Measurements from ENCODE around the gene LANCL2.
"Not testable (repeated sequence)": the region's sequence is repeated elsewhere in the genome, so short reads cannot be mapped to it uniquely, and the experiment has no call there.

Gene LANCL2

GRCh38 chr7:55471594-55471993 is 106.5 kb downstream of the LANCL2 start:
- not testable (repeated sequence) for DNase-seq (ENCODE audit: low read depth)

- DNase-seq (ENCODE audit: low read depth): not testable (repeated sequence)
Observed at GRCh38 chr7:55472406-55472805, 107.3 kb downstream of the LANCL2 start.

GRCh38 chr7:55472928-55473725 is 108.0 kb downstream of the LANCL2 start:
- DNase-seq (ENCODE audit: low read depth): no peak

- no peak for DNase-seq (ENCODE audit: low read depth)
Observed at GRCh38 chr7:55473932-55474331, 108.8 kb downstream of the LANCL2 start.

- DNase-seq (ENCODE audit: low read depth): no peak
Observed at GRCh38 chr7:55474944-55475854, 110.1 kb downstream of the LANCL2 start.

- DNase-seq (ENCODE audit: low read depth): no peak
Observed at GRCh38 chr7:55475855-55476803, 111.0 kb downstream of the LANCL2 start.

- no peak for DNase-seq (ENCODE audit: low read depth)
Observed at GRCh38 chr7:55476852-55477780, 112.0 kb downstream of the LANCL2 start.

- DNase-seq (ENCODE audit: low read depth): no peak
Observed at GRCh38 chr7:55477781-55478374, 112.7 kb downstream of the LANCL2 start.

GRCh38 chr7:55478700-55479099 is 113.6 kb downstream of the LANCL2 start:
- DNase-seq (ENCODE audit: low read depth): no peak

- no peak for DNase-seq (ENCODE audit: low read depth)
Observed at GRCh38 chr7:55481155-55481554, 116.0 kb downstream of the LANCL2 start.

GRCh38 chr7:55483046-55483445 is 117.9 kb downstream of the LANCL2 start:
- DNase-seq (ENCODE audit: low read depth): no peak
